Fibroblast of lung (primary cell): ENCODE data around the gene MTFP1. TPM values are rescaled to one million over a fixed set of nuclear protein-coding genes. Genes with fewer than 3 reads are reported as not detected.

Source experiments
- DNase-seq, 2 donors: peaks; one replicate each; pipeline versions ENCODE4 v3.0.0 to v3.0.0-alpha.2; 2010; ENCODE audit warnings: low read depth in 2 of 2
- H2AFZ ChIP-seq: 2 replicates; pipeline ENCODE4 v1.5.1; 2012; ENCODE audit warnings: low read length, control low read depth, inconsistent platforms
- H3K27ac ChIP-seq: 2 replicates; pipeline ENCODE4 v1.5.1; 2011; ENCODE audit warnings: low read length, control low read depth; ENCODE audit not compliant: insufficient read depth
- H3K27me3 ChIP-seq: 2 replicates; pipeline ENCODE4 v1.5.1; 2011; ENCODE audit warnings: mild to moderate bottlenecking, low read length; ENCODE audit not compliant: control insufficient read depth, insufficient read depth
- H3K36me3 ChIP-seq: 2 replicates; pipeline ENCODE4 v1.5.1; 2011; ENCODE audit warnings: low read length; ENCODE audit not compliant: control insufficient read depth, insufficient read depth
- H3K4me1 ChIP-seq: 2 replicates; pipeline ENCODE4 v1.5.1; 2011; ENCODE audit warnings: low read length; ENCODE audit not compliant: control insufficient read depth, insufficient read depth; ENCODE audit errors: extremely low read depth
- H3K4me2 ChIP-seq: 2 replicates; pipeline ENCODE4 v1.5.1; 2011; ENCODE audit warnings: low read length, control low read depth; ENCODE audit not compliant: insufficient read depth; ENCODE audit errors: extremely low read depth
- H3K4me3 ChIP-seq, 4 experiments: fragments of 200-600 bp in 1 of 4; sonication (generic) in 1 of 4; replicated peaks in 1 of 4; 2 replicates each; pipeline ENCODE4 v1.5.1; 2011 to 2016; ENCODE audit warnings: low read length in 4 of 4, low read depth in 3 of 4, mild to moderate bottlenecking in 3 of 4, control low read depth in 2 of 4, inconsistent platforms in 1 of 4, mixed read lengths in 1 of 4; ENCODE audit not compliant: insufficient read depth in 1 of 4; ENCODE audit errors: control extremely low read depth in 1 of 4
- H3K79me2 ChIP-seq: 2 replicates; pipeline ENCODE4 v1.5.1; 2012; ENCODE audit warnings: mild to moderate bottlenecking, low read length, inconsistent platforms; ENCODE audit not compliant: control insufficient read depth, insufficient read depth
- H3K9ac ChIP-seq: 2 replicates; pipeline ENCODE4 v1.5.1; 2011; ENCODE audit warnings: mild to moderate bottlenecking, low read length, control low read depth; ENCODE audit not compliant: insufficient read depth
- H3K9me3 ChIP-seq: 2 replicates; pipeline ENCODE4 v1.5.1; 2012; ENCODE audit warnings: low read depth, low read length; ENCODE audit not compliant: control insufficient read depth, insufficient read depth
- H4K20me1 ChIP-seq: 2 replicates; pipeline ENCODE4 v1.5.1; 2011; ENCODE audit warnings: low read length; ENCODE audit not compliant: control insufficient read depth, insufficient read depth; ENCODE audit errors: extremely low read depth
- CTCF ChIP-seq, 2 donors: IDR thresholded peaks in 1 of 2; conservative IDR thresholded peaks in 1 of 2; 1 replicate in 1 of 2; 2 replicates in 1 of 2; pipeline ENCODE4 v1.5.1; 2011 to 2012; ENCODE audit warnings: low read length in 2 of 2, control low read depth in 1 of 2, inconsistent platforms in 1 of 2, low read depth in 1 of 2, mild to moderate bottlenecking in 1 of 2
- EZH2 ChIP-seq: IDR thresholded peaks from 2 replicates; pipeline ENCODE4 v1.5.1; 2012; ENCODE audit warnings: low read length, control low read depth, mild to moderate bottlenecking; ENCODE audit errors: missing control alignments
- polyA plus RNA-seq, 2 donors: library from polyadenylated mRNA; depleted of rRNA in 1 of 2; stranded (reverse) in 1 of 2; unstranded in 1 of 2; fragments of >200 nt; gene quantifications; 2 replicates each; pipeline ENCODE4 v1.2.1, GENCODE V29; 2011 to 2012; ENCODE audit warnings: missing spikeins in 1 of 2
- total RNA-seq: library from RNA; depleted of rRNA; stranded (reverse); fragments of >200 nt; gene quantifications from 2 replicates; pipeline ENCODE4 v1.2.1, GENCODE V29; 2014

The MTFP1 gene
- total and polyA plus RNA-seq, 2 donors (not counting 1 experiment from before 2014, with no cell fraction given) = 2.5 to 3.8 TPM

DNA sequence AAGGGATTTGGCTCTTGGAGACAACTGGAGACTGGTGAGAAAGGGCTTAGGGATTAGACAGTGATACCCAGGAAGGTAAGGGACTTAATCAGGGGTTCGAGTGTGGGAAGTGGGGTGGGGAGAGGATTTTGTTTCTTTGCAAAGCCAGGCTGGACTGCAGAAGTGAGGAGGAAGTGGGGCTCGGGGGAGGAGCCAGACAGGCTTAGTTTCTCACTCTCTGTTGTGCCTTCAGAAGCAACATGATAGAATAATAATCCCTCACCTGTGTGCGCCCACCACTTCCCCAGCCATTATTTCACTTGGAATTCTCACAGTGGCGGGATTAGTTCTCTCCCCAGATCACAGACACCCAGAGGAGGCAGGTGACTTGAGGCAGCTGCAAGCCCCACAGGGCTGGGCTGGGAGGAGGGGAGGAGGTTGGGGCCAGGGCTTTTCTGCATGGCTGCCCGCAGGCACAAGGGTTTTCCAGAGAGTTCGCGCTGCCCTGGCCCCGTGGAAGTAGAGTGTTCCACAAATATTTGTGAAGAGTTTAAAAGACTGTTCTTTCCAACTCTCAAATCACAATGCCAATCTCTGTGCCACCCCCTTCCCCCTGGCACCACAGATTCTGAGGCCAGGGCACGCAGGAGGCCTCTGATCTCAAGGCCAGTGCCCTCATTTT, 32.8 kb upstream of the MTFP1 start:
- no peaks in the 10 kb centered on the region for H3K36me3 ChIP-seq
- no peak overlapping the region for H3K4me2 ChIP-seq
- H3K79me2 ChIP-seq = peaks cover 4% of the 10 kb centered on the region
- no peak overlapping the region for H3K4me3 ChIP-seq
- no peaks in the 10 kb centered on the region for H3K9me3 ChIP-seq
- H3K9ac ChIP-seq = no peak overlapping the region
- H3K27ac ChIP-seq = no peak overlapping the region
- no peak for DNase-seq
- peaks cover 2% of the 10 kb centered on the region for H3K4me1 ChIP-seq
- no peak overlapping the region for H2AFZ ChIP-seq
- TF ChIP-seq EZH2 = no peak
- no peak for TF ChIP-seq CTCF (conservative IDR thresholded peaks at IDR 0.05 in 1 of 2, IDR thresholded peaks at IDR 0.05 in 1 of 2; ENCODE audit: low read depth in 1 of 2, low read length in 2 of 2)
- H3K27me3 ChIP-seq = no peaks in the 10 kb centered on the region
- H4K20me1 ChIP-seq = no peaks in the 10 kb centered on the region

DNA sequence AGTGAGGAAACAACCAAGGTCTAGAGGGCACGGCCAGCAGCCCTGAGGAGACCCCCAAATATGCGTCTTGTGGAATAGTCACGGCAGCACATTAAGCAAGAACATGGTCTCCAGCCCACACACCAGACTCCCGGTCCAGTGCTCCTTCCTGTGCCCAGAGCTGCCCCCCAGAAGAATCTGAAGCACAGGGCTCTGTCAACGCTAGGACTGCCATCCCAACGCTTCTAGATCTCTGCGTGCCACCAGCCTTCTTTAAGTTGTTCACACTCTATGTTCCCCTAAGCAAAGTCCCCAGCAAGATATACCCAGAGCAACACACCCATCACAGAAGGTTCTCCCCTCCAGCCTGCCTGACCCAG, 32.3 kb upstream of the MTFP1 start:
- TF ChIP-seq EZH2 (no peak), CTCF (conservative IDR thresholded peaks at IDR 0.05 in 1 of 2, IDR thresholded peaks at IDR 0.05 in 1 of 2; ENCODE audit: low read depth in 1 of 2, low read length in 2 of 2) (no peak)
- Histone ChIP-seq H2AFZ (no peak overlapping the region), H3K4me3 (no peak overlapping the region), H3K4me2 (no peak overlapping the region), H3K27ac (no peak overlapping the region), H3K9ac (no peak overlapping the region), H3K36me3 (no peaks in the 10 kb centered on the region), H4K20me1 (no peaks in the 10 kb centered on the region), H3K4me1 (peaks cover 4% of the 10 kb centered on the region), H3K79me2 (peaks cover 8% of the 10 kb centered on the region), H3K9me3 (no peaks in the 10 kb centered on the region), H3K27me3 (no peaks in the 10 kb centered on the region)
- no peak for DNase-seq

- no peak overlapping the region for H3K9ac ChIP-seq
- H3K36me3 ChIP-seq = no peaks in the 10 kb centered on the region
- no peak overlapping the region for H3K27ac ChIP-seq
- H4K20me1 ChIP-seq = no peaks in the 10 kb centered on the region
- no peak for DNase-seq
- H3K79me2 ChIP-seq = peaks cover 14% of the 10 kb centered on the region
- H3K4me2 ChIP-seq = no peak overlapping the region
- peaks cover 10% of the 10 kb centered on the region for H3K4me1 ChIP-seq
- H2AFZ ChIP-seq = no peak overlapping the region
- no peaks in the 10 kb centered on the region for H3K27me3 ChIP-seq
- no peak for TF ChIP-seq EZH2
- no peak for TF ChIP-seq CTCF (conservative IDR thresholded peaks at IDR 0.05 in 1 of 2, IDR thresholded peaks at IDR 0.05 in 1 of 2; ENCODE audit: low read depth in 1 of 2, low read length in 2 of 2)
- H3K4me3 ChIP-seq = no peak overlapping the region
- no peaks in the 10 kb centered on the region for H3K9me3 ChIP-seq
Observed at GRCh38 chr22:30393885-30394284, 31.7 kb upstream of the MTFP1 start.
